ENCODE measurements around the gene PEX3. TPM values are rescaled to one million over a fixed set of nuclear protein-coding genes. Genes with fewer than 3 reads are reported as not detected.
A peak's percentile ranks its signal among the peaks of the same experiment; 100 is the strongest.

PEX3 gene
- total RNA-seq, 1 experiment from 2014 or later = 17.9 TPM

DNA sequence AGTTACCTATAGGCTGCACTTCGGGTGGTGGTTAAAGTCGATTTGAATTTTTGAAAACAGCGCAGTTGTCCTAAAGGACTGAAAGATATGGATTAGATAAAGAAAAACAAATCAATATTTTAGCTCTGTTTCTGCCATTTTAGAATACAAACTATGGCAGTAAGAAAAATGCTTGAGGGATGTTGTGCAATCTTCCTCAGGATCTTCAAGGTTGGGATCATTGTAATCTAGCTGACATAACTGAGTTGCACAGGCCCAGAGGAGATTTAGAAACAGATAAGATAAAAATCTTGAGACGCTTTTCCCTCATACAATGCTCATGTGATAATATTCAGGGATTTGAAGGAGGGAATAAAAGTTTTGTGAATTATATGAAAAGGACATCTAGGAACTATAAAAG lies 926 bp downstream of the PEX3 start:
- no peak overlapping the region for H2AFZ ChIP-seq (ENCODE audit: low read length)
- no peak overlapping the region for H3K56ac ChIP-seq (ENCODE audit: insufficient read length, low read depth, low read length)
- no peak overlapping the region for H2BK120ac ChIP-seq (ENCODE audit: low read depth, low read length, poor library complexity, severe bottlenecking)
- H3K23me2 ChIP-seq (ENCODE audit: insufficient read length, low read depth, low read length, poor library complexity, severe bottlenecking) = peaks cover 16% of the 10 kb centered on the region
- no peak overlapping the region for H4K5ac ChIP-seq (ENCODE audit: insufficient read length, low read depth, low read length)
- no peak overlapping the region for H3K23ac ChIP-seq (ENCODE audit: insufficient read length, low read depth, low read length)
- no peak overlapping the region for H2BK12ac ChIP-seq (ENCODE audit: insufficient read length, low read depth, low read length)
- H2BK5ac ChIP-seq (ENCODE audit: insufficient read length, low read length) = no peak overlapping the region
- no peaks in the 10 kb centered on the region for H3K27me3 ChIP-seq (ENCODE audit: insufficient read depth, low read length)
- Mint-ChIP-seq H3K9me3 (no peaks in the 10 kb centered on the region), H3K27me3 (ENCODE audit: low read depth) (no peaks in the 10 kb centered on the region), H3K27ac (no peak overlapping the region), H3K4me1 (peaks cover 10 to 11% of the 10 kb centered on the region in 2 experiments), H3K36me3 (ENCODE audit: insufficient read depth in 1 of 3, low read depth in 3 of 3) (peaks cover 0 to 1% (median 0%) of the 10 kb centered on the region in 3 experiments; a peak in 1 of 7 replicates), H3K4me3 (peak overlapping the region; percentile 93 to 99)
- peak overlapping the region; percentile 88 for H3K4me2 ChIP-seq (ENCODE audit: insufficient read depth, insufficient read length, low read length)
- H4K20me1 ChIP-seq (ENCODE audit: control insufficient read depth, insufficient read depth, insufficient read length) = no peaks in the 10 kb centered on the region
- no peak overlapping the region for H3K27ac ChIP-seq (ENCODE audit: insufficient read length, low read depth, low read length)
- no CpG with 5 or more reads among the region's 4 CpGs for WGBS (ENCODE audit: extremely low coverage, insufficient read length, low lambda C conversion rate)
- H3K14ac ChIP-seq (ENCODE audit: insufficient read depth, low read length) = no peak overlapping the region
- H3T11ph ChIP-seq (ENCODE audit: low read length) = no peak overlapping the region
- DNase-seq = no peak
- no peak overlapping the region for H3K18ac ChIP-seq (ENCODE audit: insufficient read length, low read depth, low read length)
- no peaks in the 10 kb centered on the region for H3K4me1 ChIP-seq (ENCODE audit: insufficient read depth, low read length)
- H3K9me3 ChIP-seq (ENCODE audit: control insufficient read depth, low read depth, low read length) = no peaks in the 10 kb centered on the region
- H3K79me1 ChIP-seq (ENCODE audit: insufficient read depth, low read depth, low read length, poor library complexity, severe bottlenecking) = no peaks in the 10 kb centered on the region
- no peak overlapping the region for H3K4ac ChIP-seq (ENCODE audit: low read depth, low read length)
- H3K9ac ChIP-seq (ENCODE audit: extremely low read depth, insufficient read length, low read length) = peak overlapping the region; percentile 50
- H4K8ac ChIP-seq (replicated peaks; ENCODE audit: insufficient read length, low read depth, low read length) = no peak overlapping the region
- H2BK15ac ChIP-seq (ENCODE audit: low read depth, low read length) = no peak overlapping the region
- no peak overlapping the region for H2AK5ac ChIP-seq (ENCODE audit: insufficient read length, low read length)
- no peak for TF ChIP-seq CTCF (conservative IDR thresholded peaks at IDR 0.05)
- no peaks in the 10 kb centered on the region for H3K79me2 ChIP-seq (ENCODE audit: insufficient read depth, low read length)
- no peak overlapping the region for H2BK20ac ChIP-seq (ENCODE audit: low read depth, low read length, poor library complexity, severe bottlenecking)
- no peak overlapping the region for H4K91ac ChIP-seq (ENCODE audit: insufficient read length, low read depth, low read length)
